ENCODE measurements around the gene NNAT. TPM values are rescaled to one million over a fixed set of nuclear protein-coding genes. Genes with fewer than 3 reads are reported as not detected.
"Not testable (repeated sequence)": the region's sequence is repeated elsewhere in the genome, so short reads cannot be mapped to it uniquely, and the experiment has no call there.

Gene NNAT
- total and polyA plus RNA-seq, 4 donors: 0.09 to 0.24 TPM; not detected in 2

DNA sequence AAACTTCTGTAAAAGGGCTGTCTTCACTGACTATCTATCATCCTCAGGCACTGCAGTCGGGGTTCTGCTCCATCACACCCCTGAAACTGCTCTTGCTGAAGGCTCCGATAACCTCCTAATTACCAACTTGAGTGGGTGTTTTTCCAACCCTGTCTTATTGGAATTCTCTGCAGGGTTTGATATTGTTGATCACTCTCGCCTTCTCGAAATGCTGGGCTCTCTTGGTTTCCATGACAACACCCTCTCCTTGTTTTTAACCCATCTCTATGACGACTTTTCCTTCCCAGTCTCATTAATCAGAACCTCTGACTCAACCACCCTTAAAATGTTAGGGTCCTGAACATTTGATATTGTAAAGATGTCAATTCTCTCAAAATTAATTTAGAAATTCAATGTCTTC is 39.4 kb upstream of the NNAT start:
- no peak overlapping the region for H3K9ac ChIP-seq (ENCODE audit: low read depth in 1 of 2, low read length in 2 of 2)
- no peaks in the 10 kb centered on the region for H3K9me3 ChIP-seq (ENCODE audit: control insufficient read depth in 4 of 4, low read length in 3 of 4)
- H3K27ac ChIP-seq (ENCODE audit: low read depth in 1 of 2, low read length in 2 of 2): no peak overlapping the region
- no peak for TF ChIP-seq RXRA (IDR thresholded peaks at IDR 0.05)
- no peak for TF ChIP-seq HNF4A (conservative IDR thresholded peaks at IDR 0.05)
- TF ChIP-seq, protein P1, sequence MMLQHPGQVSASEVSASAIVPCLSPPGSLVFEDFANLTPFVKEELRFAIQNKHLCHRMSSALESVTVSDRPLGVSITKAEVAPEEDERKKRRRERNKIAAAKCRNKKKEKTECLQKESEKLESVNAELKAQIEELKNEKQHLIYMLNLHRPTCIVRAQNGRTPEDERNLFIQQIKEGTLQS (IDR thresholded peaks at IDR 0.05): no peak
- WGBS: 90% methylated on average over 5 of the region's 5 CpGs
- no peak overlapping the region for H3K4me3 ChIP-seq (ENCODE audit: low read depth in 1 of 3, low read length in 3 of 3)
- H3K36me3 ChIP-seq (ENCODE audit: control insufficient read depth in 4 of 4, insufficient read depth in 3 of 4, low read depth in 1 of 4, low read length in 3 of 4): no peaks in the 10 kb centered on the region
- no peak for DNase-seq (ENCODE audit: low spot score)
- no peaks in the 10 kb centered on the region for H3K4me1 ChIP-seq (ENCODE audit: control insufficient read depth in 4 of 4, insufficient read depth in 4 of 4, low read length in 3 of 4)
- H3K27me3 ChIP-seq (ENCODE audit: control insufficient read depth in 4 of 4, insufficient read depth in 4 of 4, low read length in 3 of 4): peaks cover 0 to 3% (median 0%) of the 10 kb centered on the region in 4 donors

GRCh38 chr20:37484331-37484730 is 36.7 kb upstream of the NNAT start:
- TF ChIP-seq RXRA (IDR thresholded peaks at IDR 0.05) (no peak), SP1 (IDR thresholded peaks at IDR 0.05) (no peak), FOXA1 (IDR thresholded peaks at IDR 0.05) (no peak), GABPA (IDR thresholded peaks at IDR 0.05 in 1 of 2, conservative IDR thresholded peaks at IDR 0.05 in 1 of 2) (no peak), NR2F2 (IDR thresholded peaks at IDR 0.05) (no peak), FOXA2 (IDR thresholded peaks at IDR 0.05) (no peak), TAF1 (conservative IDR thresholded peaks at IDR 0.05) (no peak), EGR1 (IDR thresholded peaks at IDR 0.05; ENCODE audit: low read depth in 2 of 2) (no peak), HNF4G (IDR thresholded peaks at IDR 0.05) (no peak), JUND (IDR thresholded peaks at IDR 0.05) (no peak)
- TF ChIP-seq, protein P1 (IDR thresholded peaks at IDR 0.05): no peak
- TF ChIP-seq, protein P2, sequence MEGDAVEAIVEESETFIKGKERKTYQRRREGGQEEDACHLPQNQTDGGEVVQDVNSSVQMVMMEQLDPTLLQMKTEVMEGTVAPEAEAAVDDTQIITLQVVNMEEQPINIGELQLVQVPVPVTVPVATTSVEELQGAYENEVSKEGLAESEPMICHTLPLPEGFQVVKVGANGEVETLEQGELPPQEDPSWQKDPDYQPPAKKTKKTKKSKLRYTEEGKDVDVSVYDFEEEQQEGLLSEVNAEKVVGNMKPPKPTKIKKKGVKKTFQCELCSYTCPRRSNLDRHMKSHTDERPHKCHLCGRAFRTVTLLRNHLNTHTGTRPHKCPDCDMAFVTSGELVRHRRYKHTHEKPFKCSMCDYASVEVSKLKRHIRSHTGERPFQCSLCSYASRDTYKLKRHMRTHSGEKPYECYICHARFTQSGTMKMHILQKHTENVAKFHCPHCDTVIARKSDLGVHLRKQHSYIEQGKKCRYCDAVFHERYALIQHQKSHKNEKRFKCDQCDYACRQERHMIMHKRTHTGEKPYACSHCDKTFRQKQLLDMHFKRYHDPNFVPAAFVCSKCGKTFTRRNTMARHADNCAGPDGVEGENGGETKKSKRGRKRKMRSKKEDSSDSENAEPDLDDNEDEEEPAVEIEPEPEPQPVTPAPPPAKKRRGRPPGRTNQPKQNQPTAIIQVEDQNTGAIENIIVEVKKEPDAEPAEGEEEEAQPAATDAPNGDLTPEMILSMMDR (IDR thresholded peaks at IDR 0.05; ENCODE audit: low read depth, low read length, missing input control): no peak
- no peaks in the 10 kb centered on the region for H3K9me3 ChIP-seq (ENCODE audit: control insufficient read depth in 4 of 4, low read length in 3 of 4)
- no peak for DNase-seq (ENCODE audit: low spot score)

GRCh38 chr20:37486209-37486608 is 34.8 kb upstream of the NNAT start:
- not testable (repeated sequence) for H3K4me3 ChIP-seq (ENCODE audit: low read depth in 1 of 3, low read length in 3 of 3); H3K36me3 ChIP-seq (ENCODE audit: control insufficient read depth in 4 of 4, insufficient read depth in 3 of 4, low read depth in 1 of 4, low read length in 3 of 4); H3K27me3 ChIP-seq (ENCODE audit: control insufficient read depth in 4 of 4, insufficient read depth in 4 of 4, low read length in 3 of 4); DNase-seq (ENCODE audit: low spot score); H3K27ac ChIP-seq (ENCODE audit: low read depth in 1 of 2, low read length in 2 of 2); H3K4me1 ChIP-seq (ENCODE audit: control insufficient read depth in 4 of 4, insufficient read depth in 4 of 4, low read length in 3 of 4); H3K9ac ChIP-seq (ENCODE audit: low read depth in 1 of 2, low read length in 2 of 2); H3K9me3 ChIP-seq (ENCODE audit: control insufficient read depth in 4 of 4, low read length in 3 of 4)
- 96% methylated on average over 1 of the region's 1 CpG for WGBS

More at GRCh38 chr20:37484331-37484730, 36.7 kb upstream of the NNAT start:
- H3K36me3 ChIP-seq (ENCODE audit: control insufficient read depth in 4 of 4, insufficient read depth in 3 of 4, low read depth in 1 of 4, low read length in 3 of 4): no peaks in the 10 kb centered on the region
- 64% methylated on average over 3 of the region's 3 CpGs for WGBS
- no peak overlapping the region for H3K27ac ChIP-seq (ENCODE audit: low read depth in 1 of 2, low read length in 2 of 2)
- H3K9ac ChIP-seq (ENCODE audit: low read depth in 1 of 2, low read length in 2 of 2): no peak overlapping the region
- H3K4me3 ChIP-seq (ENCODE audit: low read depth in 1 of 3, low read length in 3 of 3): no peak overlapping the region
- no peaks in the 10 kb centered on the region for H3K27me3 ChIP-seq (ENCODE audit: control insufficient read depth in 4 of 4, insufficient read depth in 4 of 4, low read length in 3 of 4)
- H3K4me1 ChIP-seq (ENCODE audit: control insufficient read depth in 4 of 4, insufficient read depth in 4 of 4, low read length in 3 of 4): no peaks in the 10 kb centered on the region
